Adrenal gland (tissue), 12 donors: Measurements from ENCODE around the gene RANBP6. TPM values are rescaled to one million over a fixed set of nuclear protein-coding genes. Genes with fewer than 3 reads are reported as not detected.

ENCODE experiments used
- DNase-seq, 7 donors: peaks; one replicate each; pipeline ENCODE4 v3.0.0-alpha.2; 2019 to 2020
- H3K27ac ChIP-seq, 5 donors: fragments of 200-600 bp; sonication (generic) in 4 of 5; 1 replicate in 3 of 5; 2 replicates in 2 of 5; pipeline versions ENCODE4 v1.5.1 to v1.8.0; 2016 to 2020; ENCODE audit warnings: mild to moderate bottlenecking in 1 of 5
- H3K27me3 ChIP-seq: fragments of 200-600 bp; 2 replicates; pipeline ENCODE4 v1.8.0; 2021
- H3K36me3 ChIP-seq, 2 donors: fragments of 200-600 bp; replicated peaks in 1 of 2; 1 replicate in 1 of 2; 2 replicates in 1 of 2; pipeline versions ENCODE4 v1.5.1 to v1.8.0; 2018 to 2022
- H3K4me1 ChIP-seq, 2 donors: fragments of 200-600 bp; replicated peaks in 1 of 2; 1 replicate in 1 of 2; 2 replicates in 1 of 2; pipeline versions ENCODE4 v1.5.1 to v1.8.0; 2018 to 2021
- H3K4me3 ChIP-seq, 4 donors: fragments of 200-600 bp; sonication (generic) in 3 of 4; one replicate each; pipeline ENCODE4 v1.5.1; 2016 to 2018
- H3K9me3 ChIP-seq, 3 donors: fragments of 200-600 bp; sonication (generic) in 1 of 3; replicated peaks in 1 of 3; 1 replicate in 2 of 3; 2 replicates in 1 of 3; pipeline versions ENCODE4 v1.5.1 to v1.8.0; 2016 to 2021
- CTCF ChIP-seq, 6 experiments: fragments of 450-650 bp in 4 of 6; fragments of 200-600 bp in 2 of 6; sonication (generic) in 1 of 6; IDR thresholded peaks; 1 replicate in 5 of 6; 2 replicates in 1 of 6; pipeline versions ENCODE4 v1.5.1 to v1.8.0; 2016 to 2021; ENCODE audit warnings: antibody characterized with exemption in 6 of 6, mild to moderate bottlenecking in 2 of 6, moderate library complexity in 1 of 6
- POLR2A ChIP-seq, 2 donors: fragments of 450-650 bp; IDR thresholded peaks; one replicate each; pipeline ENCODE4 v1.6.1; 2017; ENCODE audit warnings: antibody characterized with exemption in 2 of 2, mild to moderate bottlenecking in 2 of 2, moderate library complexity in 1 of 2
- WGBS, 4 donors: extraction: QIAGEN DNeasy Blood & Tissue Kit in 2 of 4; methylation state at CpG; one replicate each; pipeline versions ENCODE4 v1.1.5 to v1.1.7; 2013 to 2017; 5-methylcytosine and 5-hydroxymethylcytosine counted together
- intact Hi-C, 2 donors: fragments of 100-400 bp; cut with DNase I; formaldehyde crosslinking; loops; one replicate each; pipeline versions ENCODE4 v1.14.1 to v1.15.0; 2022 to 2023
- polyA plus RNA-seq, 3 donors: library from polyadenylated mRNA; stranded (reverse); fragments of 200-250 nt in 2 of 3; fragments of 350-450 nt in 1 of 3; fragmentation: Illumina TruSeq in 1 of 3; extraction: RNeasy Lipid Tissue Mini Kit (QIAGEN cat#74804) in 1 of 3; gene quantifications; one replicate each; pipeline ENCODE4 v1.2.3, GENCODE V29; 2013 to 2014
- total RNA-seq, 9 donors: library from RNA; depleted of rRNA in 4 of 9; stranded (reverse); fragments of >200 nt in 4 of 9; fragments of 120-200 nt in 1 of 9; fragmentation: NEBNext Ultra II Directional in 1 of 9; extraction: Animal tissue kit (Norgen Biotek cat#: 25700) in 1 of 9; gene quantifications; one replicate each; pipeline versions ENCODE4 v1.1.0 to v1.2.4, GENCODE V29; 2013 to 2023
- donor health status: healthy with polysubstance abuse.
- donor health status: Bipolar disorder and iron deficiency.
- donor health status: DM: yes; HTN: yes; CAD: no.
- donor health status: DM: no; HTN: no; CAD: no.
- donor health status: DM: no; HTN: no; CAD: no.
- donor health status: DM: yes; HTN: yes; CAD: no.

Gene RANBP6
- total and polyA plus RNA-seq, 12 donors: 5.9 to 45.4 (median 22.2) TPM

- no peaks in the 10 kb centered on the region for H3K27me3 ChIP-seq
- H3K36me3 ChIP-seq: no peaks in the 10 kb centered on the region
- peak; percentile 76 to 90 (median 84) for DNase-seq
- no peaks in the 10 kb centered on the region for H3K9me3 ChIP-seq
- H3K4me1 ChIP-seq: peaks cover 0 to 51% of the 10 kb centered on the region in 2 donors
- TF ChIP-seq CTCF (IDR thresholded peaks at IDR 0.05): no peak
- TF ChIP-seq POLR2A (IDR thresholded peaks at IDR 0.05): no peak
- peak overlapping the region; percentile 74 to 95 (median 91) for H3K4me3 ChIP-seq
- intact Hi-C loops: no loop called here
- WGBS, 4 donors: 0 to 1% methylated on average over 30 to 54 of the region's 54 CpGs; no CpG with 5 or more reads in 2 of the 4 donors
- H3K27ac ChIP-seq: peak overlapping the region; percentile 86 to 99 (median 98)
These were observed 7.7 kb downstream of the RANBP6 start for GRCh38 chr9:6007770-6008168.

GRCh38 chr9:6007058-6007769 is 8.2 kb downstream of the RANBP6 start:
- Histone ChIP-seq H3K36me3 (no peaks in the 10 kb centered on the region), H3K4me3 (peak overlapping the region; percentile 74 to 95 (median 91)), H3K27me3 (no peaks in the 10 kb centered on the region), H3K4me1 (peaks cover 0 to 51% of the 10 kb centered on the region in 2 donors), H3K27ac (peak overlapping the region; percentile 86 to 99 (median 98)), H3K9me3 (no peaks in the 10 kb centered on the region)
- intact Hi-C loops: no loop called here
- peak in 1 of 2 donors; percentile 23 for TF ChIP-seq POLR2A (IDR thresholded peaks at IDR 0.05)
- TF ChIP-seq CTCF (IDR thresholded peaks at IDR 0.05): no peak
- peak; percentile 84 to 94 (median 91) for DNase-seq
- 0 to 1% (median 0%) methylated on average over 17 to 59 of the region's 59 CpGs; no CpG with 5 or more reads in 1 of the 4 donors for WGBS, 4 donors

GRCh38 chr9:6006749-6007057 is 8.7 kb downstream of the RANBP6 start:
- Histone ChIP-seq H3K4me1 (peaks cover 0 to 50% of the 10 kb centered on the region in 2 donors), H3K36me3 (no peaks in the 10 kb centered on the region), H3K27me3 (no peaks in the 10 kb centered on the region), H3K9me3 (no peaks in the 10 kb centered on the region), H3K4me3 (peak overlapping the region in 2 of 4 donors; percentile 90 to 95), H3K27ac (peak overlapping the region in 3 of 5 donors; percentile 96 to 99 (median 98))
- DNase-seq: no peak
- 0 to 1% (median 0%) methylated on average over 9 to 13 of the region's 13 CpGs for WGBS, 4 donors
- TF ChIP-seq CTCF (IDR thresholded peaks at IDR 0.05) (no peak), POLR2A (IDR thresholded peaks at IDR 0.05) (no peak)
- intact Hi-C loops: no loop called here

GRCh38 chr9:6000955-6001354 is 14.5 kb downstream of the RANBP6 start:
- H3K4me1 ChIP-seq: peaks cover 0 to 40% of the 10 kb centered on the region in 2 donors
- no peak overlapping the region for H3K4me3 ChIP-seq
- intact Hi-C loops: no loop called here
- DNase-seq: no peak
- H3K27me3 ChIP-seq: no peaks in the 10 kb centered on the region
- no peaks in the 10 kb centered on the region for H3K36me3 ChIP-seq
- H3K9me3 ChIP-seq: no peaks in the 10 kb centered on the region
- H3K27ac ChIP-seq: no peak overlapping the region
- no peak for TF ChIP-seq CTCF (IDR thresholded peaks at IDR 0.05)
- TF ChIP-seq POLR2A (IDR thresholded peaks at IDR 0.05): no peak
- 91 to 94% (median 93%) methylated on average over 2 of the region's 2 CpGs for WGBS, 4 donors
